DND-41 (cell line): ENCODE results near the gene NKRF.

Source experiments
- EZH2 ChIP-seq: IDR thresholded peaks from 3 replicates; pipeline ENCODE4 v1.6.1; 2012; ENCODE audit warnings: borderline replicate concordance, low read depth, mild to moderate bottlenecking, moderate library complexity, low read length, inconsistent platforms; ENCODE audit not compliant: severe bottlenecking
- TF ChIP-seq, protein P1 (sequence below): IDR thresholded peaks from 2 replicates; pipeline ENCODE4 v1.5.1; 2012; ENCODE audit warnings: borderline replicate concordance, low read length, moderate library complexity, mild to moderate bottlenecking; ENCODE audit not compliant: poor library complexity, severe bottlenecking; ENCODE audit errors: extremely low read depth

DNA sequence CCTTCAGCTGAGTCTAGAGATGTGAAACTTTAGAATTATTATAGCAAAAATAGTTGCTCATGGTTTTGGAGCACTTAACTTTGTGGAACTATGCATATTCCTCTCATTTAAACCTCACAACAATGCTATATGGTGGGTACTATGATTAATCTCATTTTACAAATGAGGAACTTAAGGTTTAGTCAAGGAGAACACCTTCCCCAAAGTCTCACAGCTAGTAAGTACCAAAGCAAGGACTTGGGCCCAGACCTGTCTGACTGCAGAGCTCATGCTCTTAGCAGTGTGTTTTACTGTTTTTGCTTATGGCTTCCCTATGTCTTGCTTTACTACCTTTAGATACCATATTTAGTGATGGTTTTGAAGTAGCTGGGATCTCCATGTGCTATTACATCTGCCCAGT lies 26.8 kb downstream of the NKRF start:
- TF ChIP-seq, protein P1, sequence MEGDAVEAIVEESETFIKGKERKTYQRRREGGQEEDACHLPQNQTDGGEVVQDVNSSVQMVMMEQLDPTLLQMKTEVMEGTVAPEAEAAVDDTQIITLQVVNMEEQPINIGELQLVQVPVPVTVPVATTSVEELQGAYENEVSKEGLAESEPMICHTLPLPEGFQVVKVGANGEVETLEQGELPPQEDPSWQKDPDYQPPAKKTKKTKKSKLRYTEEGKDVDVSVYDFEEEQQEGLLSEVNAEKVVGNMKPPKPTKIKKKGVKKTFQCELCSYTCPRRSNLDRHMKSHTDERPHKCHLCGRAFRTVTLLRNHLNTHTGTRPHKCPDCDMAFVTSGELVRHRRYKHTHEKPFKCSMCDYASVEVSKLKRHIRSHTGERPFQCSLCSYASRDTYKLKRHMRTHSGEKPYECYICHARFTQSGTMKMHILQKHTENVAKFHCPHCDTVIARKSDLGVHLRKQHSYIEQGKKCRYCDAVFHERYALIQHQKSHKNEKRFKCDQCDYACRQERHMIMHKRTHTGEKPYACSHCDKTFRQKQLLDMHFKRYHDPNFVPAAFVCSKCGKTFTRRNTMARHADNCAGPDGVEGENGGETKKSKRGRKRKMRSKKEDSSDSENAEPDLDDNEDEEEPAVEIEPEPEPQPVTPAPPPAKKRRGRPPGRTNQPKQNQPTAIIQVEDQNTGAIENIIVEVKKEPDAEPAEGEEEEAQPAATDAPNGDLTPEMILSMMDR: no peak
- no peak for TF ChIP-seq EZH2
